GM12878 (cell line): Measurements from ENCODE around the gene STMP1. TPM values are rescaled to one million over a fixed set of nuclear protein-coding genes. Genes with fewer than 3 reads are reported as not detected.

Source experiments
- ATAC-seq: fragments of 200-7000 bp; cut with Tn5 transposase; 3 replicates; pipeline ENCODE4 v1.9.1; 2020; ENCODE audit warnings: mild to moderate bottlenecking, moderate library complexity
- BruUV-seq: library from RNA; stranded (reverse); fragments of 400-500 nt; replicated peaks from 2 replicates; lab custom pipeline; 2021; lab: Mats Ljungman, UMichigan
- CTCF ChIA-PET: fragments of 300-600 bp; sonication (Branson Sonifier 250); formaldehyde crosslinking; extraction: SDS; loops from one replicate; lab custom pipeline; 2021; ENCODE audit warnings: inconsistent platforms; lab: Yijun Ruan, JAX
- POLR2A ChIA-PET: fragments of 350-600 bp; formaldehyde crosslinking; extraction: SDS; loops from one replicate; lab custom pipeline; 2021; ENCODE audit warnings: inconsistent platforms; lab: Charles Lee
- RAD21 ChIA-PET: fragments of 300-600 bp; sonication (Branson Sonifier 250); formaldehyde crosslinking; loops from one replicate; lab custom pipeline; 2023; ENCODE audit warnings: antibody characterized with exemption; ENCODE audit not compliant: unreplicated experiment; lab: Charles Lee
- SMC1A ChIA-PET: fragments of 300-600 bp; sonication (Branson Sonifier 250); formaldehyde crosslinking; loops from one replicate; lab custom pipeline; 2023; ENCODE audit not compliant: unreplicated experiment, uncharacterized antibody; lab: Charles Lee
- DNase-seq: peaks from one replicate; pipeline ENCODE4 v3.0.0-alpha.2; 2011; ENCODE audit warnings: low read depth, low spot score
- FAIRE-seq: peaks from 3 replicates; lab custom pipeline; 2011; peaks lifted over from hg19 to GRCh38; lab: Jason Lieb, UNC
- H2AFZ ChIP-seq: 2 replicates; pipeline ENCODE4 v1.6.0; 2011; ENCODE audit warnings: low read depth, low read length, control low read depth; ENCODE audit not compliant: control insufficient read depth
- H3K27ac ChIP-seq: 2 replicates; pipeline ENCODE4 v1.5.1; 2011; ENCODE audit warnings: control low read depth; ENCODE audit not compliant: control insufficient read depth, insufficient read depth
- H3K27me3 ChIP-seq, 2 experiments: replicated peaks in 1 of 2; 2 replicates each; pipeline versions ENCODE4 v1.6.0 to v1.6.1; 2011; ENCODE audit warnings: low read length in 1 of 2; ENCODE audit not compliant: control insufficient read depth in 2 of 2, insufficient read depth in 2 of 2
- H3K36me3 ChIP-seq, 2 experiments: 2 replicates each; pipeline ENCODE4 v1.5.1; 2011; ENCODE audit warnings: low read length in 1 of 2; ENCODE audit not compliant: control insufficient read depth in 2 of 2, insufficient read depth in 2 of 2
- H3K4me1 ChIP-seq: 2 replicates; pipeline ENCODE4 v1.6.1; 2011; ENCODE audit warnings: mild to moderate bottlenecking, low read length, moderate library complexity, mixed read lengths; ENCODE audit not compliant: control insufficient read depth, insufficient read depth
- H3K4me2 ChIP-seq: 2 replicates; pipeline ENCODE4 v1.6.0; 2011; ENCODE audit warnings: control low read depth; ENCODE audit not compliant: control insufficient read depth, insufficient read depth
- H3K4me3 ChIP-seq: fragments of 200-600 bp; sonication (generic); 2 replicates; pipeline ENCODE4 v1.5.1; 2016
- H3K79me2 ChIP-seq: 2 replicates; pipeline ENCODE4 v1.6.0; 2011; ENCODE audit warnings: low read length; ENCODE audit not compliant: control insufficient read depth, insufficient read depth
- H3K9ac ChIP-seq: 2 replicates; pipeline ENCODE4 v1.8.0; 2011; ENCODE audit warnings: low read length, control low read depth, mixed read lengths; ENCODE audit not compliant: control insufficient read depth, insufficient read depth
- H3K9me3 ChIP-seq: replicated peaks from 3 replicates; pipeline ENCODE4 v1.5.1; 2011; ENCODE audit warnings: mild to moderate bottlenecking, low read length; ENCODE audit not compliant: control insufficient read depth, insufficient read depth
- H4K20me1 ChIP-seq: 2 replicates; pipeline ENCODE4 v1.6.0; 2011; ENCODE audit not compliant: control insufficient read depth, insufficient read depth
- BCLAF1 ChIP-seq: fragments of 450-650 bp; IDR thresholded peaks from 2 replicates; pipeline ENCODE4 v1.6.1; 2017; ENCODE audit warnings: antibody characterized with exemption, mild to moderate bottlenecking, moderate library complexity
- REST ChIP-seq: IDR thresholded peaks from 2 replicates; pipeline ENCODE4 v1.6.1; 2012; ENCODE audit warnings: mild to moderate bottlenecking, low read depth, low read length
- SIX5 ChIP-seq: IDR thresholded peaks from 2 replicates; pipeline ENCODE4 v1.6.1; 2011; ENCODE audit warnings: mild to moderate bottlenecking, low read depth, low read length, moderate library complexity; ENCODE audit not compliant: severe bottlenecking
- WGBS: methylation state at CpG from one replicate; pipeline ENCODE4 v1.1.6; 2016; ENCODE audit warnings: low lambda C conversion rate; ENCODE audit not compliant: insufficient replicate concordance, insufficient coverage; ENCODE audit errors: missing lambda C conversion rate; 5-methylcytosine and 5-hydroxymethylcytosine counted together
- in situ Hi-C: fragments of 300-500 bp; cut with MboI; formaldehyde crosslinking; loops from 9 replicates; pipeline ENCODE4 v1.14.3; 2018; ENCODE audit warnings: mixed read lengths
- intact Hi-C: fragments of 100-400 bp; cut with micrococcal nuclease; formaldehyde crosslinking; loops from one replicate; pipeline ENCODE4 v1.14.2; 2022; ENCODE audit not compliant: unreplicated experiment
- polyA plus RNA-seq, 11 experiments: library from polyadenylated mRNA; depleted of rRNA in 4 of 11; unstranded in 6 of 11; stranded (reverse) in 5 of 11; fragments of >200 nt; fragmentation: Nextera tagmentation in 4 of 11; fragmentation: Illumina TruSeq in 1 of 11; extraction: Ambion mirVana in 4 of 11; extraction: Trizol in 1 of 11; gene quantifications; 1 replicate in 1 of 11; 2 replicates in 10 of 11; pipeline versions ENCODE4 v1.2.1 to v1.2.3, GENCODE V29; 2011 to 2016; ENCODE audit warnings: inconsistent platforms in 2 of 11, missing spikeins in 2 of 11, low read depth in 1 of 11
- total RNA-seq, 4 experiments: library from RNA; depleted of rRNA in 3 of 4; stranded (reverse); fragments of >200 nt in 3 of 4; fragmentation: Illumina TruSeq in 1 of 4; extraction: Trizol in 1 of 4; gene quantifications; 2 replicates each; pipeline versions ENCODE4 v1.2.1 to v1.2.3, GENCODE V29; 2013 to 2021

The STMP1 gene
- total and polyA plus RNA-seq, 10 of the 15 experiments (the other 5 are each of a cell fraction or from before 2014, with no cell fraction given) = 8.0 to 79.9 (median 24.7) TPM

GRCh38 chr7:135681762-135682161, 19.4 kb downstream of the STMP1 start:
- ATAC-seq = no peak
- Histone ChIP-seq H3K4me3 (no peak overlapping the region), H4K20me1 (no peaks in the 10 kb centered on the region), H3K79me2 (no peaks in the 10 kb centered on the region), H2AFZ (no peak overlapping the region), H3K36me3 (peaks cover 0 to 1% of the 10 kb centered on the region in 2 experiments; a peak in 2 of 4 replicates)
- POLR2A ChIA-PET = no interaction called here
- BruUV-seq = no TSS peak
- no peak for TF ChIP-seq REST
- no peak for TF ChIP-seq SIX5
- TF ChIP-seq BCLAF1 = no peak
- TF ChIP-seq, all 136 proteins: peak for 0
- no peak for FAIRE-seq
- no peak overlapping the region for H3K4me2 ChIP-seq
- no peak overlapping the region for H3K27ac ChIP-seq
- H3K9ac ChIP-seq = no peak overlapping the region
- SMC1A ChIA-PET = interaction anchor here (1.3 to 4.3 kb wide), 2 partner anchors 8 to 15 kb away, joined by 3 to 18 read pairs; no protein-coding TSS in a partner anchor
- in situ Hi-C loops = no loop called here
- no peaks in the 10 kb centered on the region for H3K9me3 ChIP-seq
- CTCF ChIA-PET = interaction anchor here (7.3 kb wide), 1 partner anchor 9 kb away, joined by 55 read pairs; no protein-coding TSS in a partner anchor
- H3K27me3 ChIP-seq = no peaks in the 10 kb centered on the region
- WGBS = 70% methylated on average over 5 of the region's 5 CpGs
- RAD21 ChIA-PET = no interaction called here
- no peak for DNase-seq
- H3K4me1 ChIP-seq = no peaks in the 10 kb centered on the region
- intact Hi-C loops = no loop called here
